ENCODE results near the gene MAB21L2.

The MAB21L2 gene

GRCh38 chr4:150578745-150579501 is 3.0 kb upstream of the MAB21L2 start:
- no peak for DNase-seq

- DNase-seq: no peak
Measured at GRCh38 chr4:150579551-150580234, 2.3 kb upstream of the MAB21L2 start.

- no peak for DNase-seq
Measured at GRCh38 chr4:150580306-150580705, 1.6 kb upstream of the MAB21L2 start.

GRCh38 chr4:150581056-150581605 is 820 bp upstream of the MAB21L2 start:
- no peak for DNase-seq

- DNase-seq: no peak
Measured at GRCh38 chr4:150581641-150582051, 305 bp upstream of the MAB21L2 start.

- DNase-seq: no peak
Measured at GRCh38 chr4:150582873-150583286, 929 bp downstream of the MAB21L2 start.

- no peak for DNase-seq
Measured at GRCh38 chr4:150583287-150584110, 1.5 kb downstream of the MAB21L2 start.

GRCh38 chr4:150584111-150584915 is 2.4 kb downstream of the MAB21L2 start:
- DNase-seq: no peak

- no peak for DNase-seq
Measured at GRCh38 chr4:150585611-150586010, 3.7 kb downstream of the MAB21L2 start.

- DNase-seq: no peak
Measured at GRCh38 chr4:150586162-150586810, 4.3 kb downstream of the MAB21L2 start.

GRCh38 chr4:150588316-150588715 is 6.4 kb downstream of the MAB21L2 start:
- DNase-seq: no peak

GRCh38 chr4:150589157-150589556 is 7.2 kb downstream of the MAB21L2 start:
- DNase-seq: no peak

GRCh38 chr4:150590631-150591030 is 8.7 kb downstream of the MAB21L2 start:
- no peak for DNase-seq

GRCh38 chr4:150591406-150591805 is 9.5 kb downstream of the MAB21L2 start:
- DNase-seq: no peak

GRCh38 chr4:150591904-150592303 is 10.0 kb downstream of the MAB21L2 start:
- no peak for DNase-seq

- no peak for DNase-seq
Measured at GRCh38 chr4:150593996-150594395, 12.0 kb downstream of the MAB21L2 start.

GRCh38 chr4:150598909-150599308 is 17.0 kb downstream of the MAB21L2 start:
- DNase-seq: no peak

- DNase-seq: no peak
Measured at GRCh38 chr4:150599547-150599946, 17.6 kb downstream of the MAB21L2 start.

- DNase-seq: no peak
Measured at GRCh38 chr4:150600812-150601445, 19.0 kb downstream of the MAB21L2 start.

GRCh38 chr4:150609131-150609530 is 27.2 kb downstream of the MAB21L2 start:
- DNase-seq: no peak

- DNase-seq: no peak
Measured at GRCh38 chr4:150619042-150619441, 37.1 kb downstream of the MAB21L2 start.
